IPS-15b (cell line): ENCODE data around the gene GNAI3.

ENCODE experiments used
- H3K27me3 ChIP-seq: one replicate; pipeline ENCODE4 v1.6.1; 2013; ENCODE audit warnings: low read length; ENCODE audit not compliant: control insufficient read depth, insufficient read depth
- H3K36me3 ChIP-seq: one replicate; pipeline ENCODE4 v1.6.1; 2013; ENCODE audit warnings: low read length; ENCODE audit not compliant: control insufficient read depth, insufficient read depth
- H3K4me1 ChIP-seq: one replicate; pipeline ENCODE4 v1.6.1; 2013; ENCODE audit warnings: mild to moderate bottlenecking, low read length; ENCODE audit not compliant: control insufficient read depth, insufficient read depth
- H3K4me3 ChIP-seq: one replicate; pipeline ENCODE4 v1.5.1; 2013; ENCODE audit warnings: low read depth, low read length
- H3K9ac ChIP-seq: one replicate; pipeline ENCODE4 v1.6.1; 2013; ENCODE audit warnings: low read depth, mild to moderate bottlenecking, low read length
- H3K9me3 ChIP-seq: one replicate; pipeline ENCODE4 v1.6.1; 2013; ENCODE audit warnings: mild to moderate bottlenecking, low read length; ENCODE audit not compliant: control insufficient read depth, insufficient read depth

Gene GNAI3

GRCh38 chr1:109667452-109668122 is 119.2 kb downstream of the GNAI3 start, which contains the start of gene GSTM2:
Gene GSTM2, plus strand, starts transcription at chr1:109668057. Its CDS starts 59 bp downstream, at chr1:109668116.
- Histone ChIP-seq H3K36me3 (no peaks in the 10 kb centered on the region), H3K9me3 (no peaks in the 10 kb centered on the region), H3K27me3 (no peaks in the 10 kb centered on the region), H3K4me3 (peak within 1 kb of the TSS; percentile 43), H3K4me1 (no peaks in the 10 kb centered on the region), H3K9ac (no peak within 1 kb of the TSS)
